Measurements from ENCODE around the gene LRRC36. TPM values are rescaled to one million over a fixed set of nuclear protein-coding genes. Genes with fewer than 3 reads are reported as not detected.

The LRRC36 gene
- total and polyA plus RNA-seq, 9 of the 15 experiments (the other 6 are each of a cell fraction or from before 2014, with no cell fraction given) = 0.09 to 0.40 (median 0.17) TPM; not detected in 1

GRCh38 chr16:67279296-67280089, 47.1 kb upstream of the LRRC36 start, which contains the start of gene PLEKHG4 (continued):
- TF ChIP-seq ZNF398 (CRISPR knock-in tag; IDR thresholded peaks at IDR 0.05) (no peak), DLX4 (CRISPR knock-in tag; IDR thresholded peaks at IDR 0.05) (no peak), RBM39 (optimal IDR thresholded peaks at IDR 0.05; ENCODE audit: low read depth, low read length) (no peak), HNRNPUL1 (IDR thresholded peaks at IDR 0.05; ENCODE audit: low read length) (no peak), MEIS2 (IDR thresholded peaks at IDR 0.05; ENCODE audit: partially characterized antibody) (no peak), TCFL5 (CRISPR knock-in tag; conservative IDR thresholded peaks at IDR 0.05) (no peak), YY1 (IDR thresholded peaks at IDR 0.05; ENCODE audit: borderline replicate concordance in 1 of 3, control insufficient read depth in 1 of 3, extremely low read depth in 1 of 3, insufficient read depth in 3 of 3, insufficient read length in 1 of 3, insufficient replicate concordance in 2 of 3, low read depth in 1 of 3, low read length in 2 of 3) (peak in 2 of 3 experiments; percentile 73 to 74), ZBTB33 (CRISPR knock-in tag; IDR thresholded peaks at IDR 0.05) (peak; percentile 44; the same call in 1 of the 2 replicates), E2F4 (CRISPR knock-in tag; IDR thresholded peaks at IDR 0.05; ENCODE audit: low read depth) (no peak), ZNF583 (CRISPR knock-in tag; IDR thresholded peaks at IDR 0.05) (peak; percentile 74; the same call in 1 of the 2 replicates), E2F3 (CRISPR knock-in tag; IDR thresholded peaks at IDR 0.05) (0 out of 2 replicates have a peak, but pooled peaks have one; percentile 68), KLF6 (CRISPR knock-in tag; IDR thresholded peaks at IDR 0.05; ENCODE audit: borderline replicate concordance) (no peak), DPF2 (IDR thresholded peaks at IDR 0.05) (no peak), ASH1L (IDR thresholded peaks at IDR 0.05; ENCODE audit: borderline replicate concordance, low read depth, partially characterized antibody) (no peak), ZNF449 (CRISPR knock-in tag; IDR thresholded peaks at IDR 0.05) (no peak), ZNF431 (CRISPR knock-in tag; IDR thresholded peaks at IDR 0.05) (no peak), HNRNPLL (IDR thresholded peaks at IDR 0.05; ENCODE audit: low read depth, low read length, poor library complexity, severe bottlenecking) (no peak), USF2 (CRISPR knock-in tag; IDR thresholded peaks at IDR 0.05) (peak; percentile 32; the same call in 1 of the 2 replicates)

Measured in K562 (cell line).